GM12892 (cell line): ENCODE measurements around the gene PEAK1.

ENCODE experiments used
- POLR2A ChIP-seq: IDR thresholded peaks from 2 replicates; pipeline ENCODE4 v1.6.1; 2011; ENCODE audit warnings: low read depth, low read length, control low read depth
- POLR2AphosphoS5 ChIP-seq: IDR thresholded peaks from 2 replicates; pipeline ENCODE4 v1.6.1; 2011; ENCODE audit warnings: low read depth, low read length, control low read depth

DNA sequence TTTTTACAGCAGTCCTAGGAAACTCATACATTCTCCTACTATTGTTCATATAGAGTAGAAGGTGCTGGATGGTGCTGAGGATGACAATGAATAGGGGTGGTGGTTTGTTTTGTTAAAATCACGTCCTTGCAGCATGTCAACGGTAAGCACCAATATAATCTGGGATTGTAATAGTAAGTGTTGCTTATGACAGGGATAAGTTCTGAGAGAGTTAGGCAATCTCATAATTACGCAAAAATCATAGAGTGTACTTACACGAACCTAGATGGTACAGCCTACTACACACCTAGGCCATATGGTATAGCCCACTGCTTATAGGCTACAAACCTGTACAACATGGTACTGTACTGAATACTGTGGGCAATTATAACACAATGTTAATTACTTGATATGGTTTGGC is 284.7 kb downstream of the PEAK1 start:
- TF ChIP-seq POLR2A (no peak), POLR2AphosphoS5 (no peak)
